GM12891 (cell line): ENCODE data around the gene PTPN3.

Experiments
- PAX5 ChIP-seq: IDR thresholded peaks from 2 replicates; pipeline ENCODE4 v1.6.1; 2011; ENCODE audit warnings: low read length, moderate library complexity, mild to moderate bottlenecking; ENCODE audit not compliant: insufficient read depth, severe bottlenecking
- POLR2AphosphoS5 ChIP-seq: IDR thresholded peaks from 2 replicates; pipeline ENCODE4 v1.6.1; 2011; ENCODE audit warnings: low read depth, low read length, control low read depth

DNA sequence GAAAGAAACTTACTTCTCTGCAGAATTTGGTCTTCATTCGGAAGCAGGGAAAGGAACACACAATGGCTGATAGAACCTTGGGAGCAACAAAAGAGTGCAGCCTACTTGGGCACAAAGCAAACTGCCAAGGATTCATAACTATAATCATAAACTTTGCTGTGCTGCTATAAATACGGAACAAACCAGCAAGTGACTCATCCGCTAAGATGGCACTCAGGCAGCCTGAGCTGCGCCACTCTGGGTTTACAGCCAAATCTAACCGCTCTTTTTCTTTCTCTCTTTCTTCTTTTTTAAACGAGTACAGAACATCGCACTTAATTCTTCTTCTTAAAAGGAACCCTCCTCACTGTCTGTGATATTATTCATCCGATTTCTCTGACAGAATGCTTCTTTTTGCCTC is 81.1 kb downstream of the PTPN3 start:
- no peak for TF ChIP-seq POLR2AphosphoS5
- TF ChIP-seq PAX5: no peak
